HCT116 (cell line): ENCODE data around the gene MAP2K4.

Source experiments
- CEBPB ChIP-seq: IDR thresholded peaks from 2 replicates; pipeline ENCODE4 v1.6.1; 2012; ENCODE audit warnings: low read depth
- CTCF ChIP-seq, 3 experiments: fragments of 200-600 bp in 1 of 3; sonication (generic) in 1 of 3; IDR thresholded peaks in 2 of 3; conservative IDR thresholded peaks in 1 of 3; 2 replicates each; pipeline ENCODE4 v1.5.1; 2012 to 2017; ENCODE audit warnings: low read depth in 2 of 3, low read length in 2 of 3, antibody characterized with exemption in 1 of 3, borderline replicate concordance in 1 of 3, control low read depth in 1 of 3, mild to moderate bottlenecking in 1 of 3, mixed read lengths in 1 of 3, mixed run types in 1 of 3, moderate library complexity in 1 of 3; ENCODE audit not compliant: insufficient read depth in 1 of 3
- EZH2 ChIP-seq: fragments of 200-600 bp; sonication (generic); IDR thresholded peaks from 2 replicates; pipeline ENCODE4 v1.6.1; 2017; ENCODE audit warnings: antibody characterized with exemption, mixed run types
- EZH2phosphoT487 ChIP-seq: fragments of 200-600 bp; IDR thresholded peaks from 2 replicates; pipeline ENCODE4 v1.6.1; 2018; ENCODE audit warnings: antibody characterized with exemption, borderline replicate concordance
- MAX ChIP-seq: IDR thresholded peaks from 2 replicates; pipeline ENCODE4 v1.6.1; 2012
- POLR2A ChIP-seq: IDR thresholded peaks from 2 replicates; pipeline ENCODE4 v1.7.0; 2011; ENCODE audit warnings: borderline replicate concordance; ENCODE audit not compliant: insufficient read depth, insufficient read length; ENCODE audit errors: extremely low read depth
- POLR2AphosphoS5 ChIP-seq: IDR thresholded peaks from 2 replicates; pipeline ENCODE4 v1.6.1; 2011; ENCODE audit warnings: mild to moderate bottlenecking, low read depth, low read length, moderate library complexity
- SP1 ChIP-seq: IDR thresholded peaks from 2 replicates; pipeline ENCODE4 v1.6.1; 2012; ENCODE audit warnings: low read depth
- SRF ChIP-seq: IDR thresholded peaks from 2 replicates; pipeline ENCODE4 v1.6.1; 2012; ENCODE audit warnings: low read depth
- ZBTB33 ChIP-seq: IDR thresholded peaks from 2 replicates; pipeline ENCODE4 v1.6.1; 2011; ENCODE audit warnings: mild to moderate bottlenecking, low read length, moderate library complexity; ENCODE audit not compliant: insufficient replicate concordance; ENCODE audit errors: extremely low read depth

GRCh38 chr17:12193144-12193735 lies 172.6 kb downstream of the MAP2K4 start:
- TF ChIP-seq CEBPB (no peak), CTCF (IDR thresholded peaks at IDR 0.05 in 2 of 3, conservative IDR thresholded peaks at IDR 0.05 in 1 of 3; ENCODE audit: borderline replicate concordance in 1 of 3, insufficient read depth in 1 of 3, low read depth in 2 of 3, low read length in 2 of 3) (no peak), SRF (no peak), POLR2A (no peak), MAX (no peak), EZH2 (no peak), ZBTB33 (no peak), POLR2AphosphoS5 (no peak), SP1 (no peak), EZH2phosphoT487 (no peak)
